ENCODE results near the gene SPATA7.
"Not testable (repeated sequence)": the region's sequence is repeated elsewhere in the genome, so short reads cannot be mapped to it uniquely, and the experiment has no call there.

Gene SPATA7

GRCh38 chr14:88385212-88386101 is at the start of gene SPATA7:
Gene SPATA7, plus strand, starts transcription at chr14:88385657. Its CDS starts 162 bp downstream, at chr14:88385819.
- DNase-seq, result peak; percentile 80

GRCh38 chr14:88340357-88340756 is 45.1 kb upstream of the SPATA7 start:
- no peak for DNase-seq

- no peak for DNase-seq
Measured at GRCh38 chr14:88342980-88343379, 42.5 kb upstream of the SPATA7 start.

GRCh38 chr14:88346048-88346639 is 39.3 kb upstream of the SPATA7 start:
- DNase-seq, result no peak

GRCh38 chr14:88348546-88348945 is 36.9 kb upstream of the SPATA7 start:
- no peak for DNase-seq

GRCh38 chr14:88351966-88352691 is 33.3 kb upstream of the SPATA7 start:
- no peak for DNase-seq

- DNase-seq, result no peak
Measured at GRCh38 chr14:88352698-88353097, 32.8 kb upstream of the SPATA7 start.

- DNase-seq, result no peak
Measured at GRCh38 chr14:88354358-88354757, 31.1 kb upstream of the SPATA7 start.

- DNase-seq, result no peak
Measured at GRCh38 chr14:88359500-88359899, 26.0 kb upstream of the SPATA7 start.

- no peak for DNase-seq
Measured at GRCh38 chr14:88363644-88364043, 21.8 kb upstream of the SPATA7 start.

- DNase-seq, result no peak
Measured at GRCh38 chr14:88364710-88365413, 20.6 kb upstream of the SPATA7 start.

- DNase-seq, result no peak
Measured at GRCh38 chr14:88369496-88369895, 16.0 kb upstream of the SPATA7 start.

- DNase-seq, result no peak
Measured at GRCh38 chr14:88379706-88380343, 5.6 kb upstream of the SPATA7 start.

GRCh38 chr14:88380405-88380804 is 5.1 kb upstream of the SPATA7 start:
- DNase-seq, result no peak

GRCh38 chr14:88381634-88382033 is 3.8 kb upstream of the SPATA7 start:
- not testable (repeated sequence) for DNase-seq

GRCh38 chr14:88384718-88385117 is 739 bp upstream of the SPATA7 start:
- DNase-seq, result no peak

- DNase-seq, result no peak
Measured at GRCh38 chr14:88386256-88386794, 868 bp downstream of the SPATA7 start.

GRCh38 chr14:88388741-88389282 is 3.4 kb downstream of the SPATA7 start:
- no peak for DNase-seq

- DNase-seq, result no peak
Measured at GRCh38 chr14:88392609-88393008, 7.2 kb downstream of the SPATA7 start.

- no peak for DNase-seq
Measured at GRCh38 chr14:88411039-88411438, 25.6 kb downstream of the SPATA7 start.

- no peak for DNase-seq
Measured at GRCh38 chr14:88417594-88417993, 32.1 kb downstream of the SPATA7 start.

- no peak for DNase-seq
Measured at GRCh38 chr14:88420187-88420586, 34.7 kb downstream of the SPATA7 start.
